Mammary epithelial cell (primary cell): ENCODE measurements around the gene PKD2L1.

Source experiments
- EZH2 ChIP-seq: IDR thresholded peaks from 2 replicates; pipeline ENCODE4 v1.6.1; 2012; ENCODE audit warnings: low read length, inconsistent platforms, borderline replicate concordance
- TF ChIP-seq, protein P1 (sequence below), 2 donors: IDR thresholded peaks in 1 of 2; conservative IDR thresholded peaks in 1 of 2; 2 replicates each; pipeline ENCODE4 v1.5.1; 2011 to 2012; ENCODE audit warnings: inconsistent platforms in 2 of 2, low read length in 2 of 2, mild to moderate bottlenecking in 2 of 2, control low read depth in 1 of 2, low read depth in 1 of 2; ENCODE audit not compliant: insufficient read depth in 1 of 2; ENCODE audit errors: extremely low read depth in 1 of 2

GRCh38 chr10:100374200-100374655, 44.2 kb upstream of the PKD2L1 start:
- TF ChIP-seq EZH2: no peak
- TF ChIP-seq, protein P1, sequence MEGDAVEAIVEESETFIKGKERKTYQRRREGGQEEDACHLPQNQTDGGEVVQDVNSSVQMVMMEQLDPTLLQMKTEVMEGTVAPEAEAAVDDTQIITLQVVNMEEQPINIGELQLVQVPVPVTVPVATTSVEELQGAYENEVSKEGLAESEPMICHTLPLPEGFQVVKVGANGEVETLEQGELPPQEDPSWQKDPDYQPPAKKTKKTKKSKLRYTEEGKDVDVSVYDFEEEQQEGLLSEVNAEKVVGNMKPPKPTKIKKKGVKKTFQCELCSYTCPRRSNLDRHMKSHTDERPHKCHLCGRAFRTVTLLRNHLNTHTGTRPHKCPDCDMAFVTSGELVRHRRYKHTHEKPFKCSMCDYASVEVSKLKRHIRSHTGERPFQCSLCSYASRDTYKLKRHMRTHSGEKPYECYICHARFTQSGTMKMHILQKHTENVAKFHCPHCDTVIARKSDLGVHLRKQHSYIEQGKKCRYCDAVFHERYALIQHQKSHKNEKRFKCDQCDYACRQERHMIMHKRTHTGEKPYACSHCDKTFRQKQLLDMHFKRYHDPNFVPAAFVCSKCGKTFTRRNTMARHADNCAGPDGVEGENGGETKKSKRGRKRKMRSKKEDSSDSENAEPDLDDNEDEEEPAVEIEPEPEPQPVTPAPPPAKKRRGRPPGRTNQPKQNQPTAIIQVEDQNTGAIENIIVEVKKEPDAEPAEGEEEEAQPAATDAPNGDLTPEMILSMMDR (conservative IDR thresholded peaks at IDR 0.05 in 1 of 2, IDR thresholded peaks at IDR 0.05 in 1 of 2; ENCODE audit: extremely low read depth in 1 of 2, insufficient read depth in 1 of 2, low read depth in 1 of 2, low read length in 2 of 2): no peak
